GM21528 (cell line): ENCODE measurements around the gene NPL.

ENCODE experiments used
- ATAC-seq: cut with Tn5 transposase; IDR thresholded peaks from one replicate; pipeline ENCODE4 v1.9.1; 2021; ENCODE audit warnings: mild to moderate bottlenecking, moderate library complexity; ENCODE audit not compliant: unreplicated experiment, low FRiP score

Gene NPL

GRCh38 chr1:182861994-182862393, 72.4 kb downstream of the NPL start:
- no peak for ATAC-seq

- ATAC-seq: no peak
These were observed 73.3 kb downstream of the NPL start for GRCh38 chr1:182862827-182863226.

- ATAC-seq: no peak
These were observed 74.4 kb downstream of the NPL start for GRCh38 chr1:182863940-182864339.

- ATAC-seq: no peak
These were observed 78.3 kb downstream of the NPL start for GRCh38 chr1:182867861-182868260.

- no peak for ATAC-seq
These were observed 79.7 kb downstream of the NPL start for GRCh38 chr1:182869241-182869666.

- no peak for ATAC-seq
These were observed 83.3 kb downstream of the NPL start for GRCh38 chr1:182872881-182873280.

- ATAC-seq: no peak
These were observed 86.3 kb downstream of the NPL start for GRCh38 chr1:182875889-182876288.

GRCh38 chr1:182877331-182877730, 87.8 kb downstream of the NPL start:
- ATAC-seq: no peak

- no peak for ATAC-seq
These were observed 88.3 kb downstream of the NPL start for GRCh38 chr1:182877842-182878241.
